Posterior vena cava (tissue), 2 donors: Measurements from ENCODE around the gene SATB2. TPM values are rescaled to one million over a fixed set of nuclear protein-coding genes. Genes with fewer than 3 reads are reported as not detected.
A peak's percentile ranks its signal among the peaks of the same experiment; 100 is the strongest.

Experiments
- DNase-seq: peaks from one replicate; pipeline ENCODE4 v3.0.0-alpha.2; 2020; ENCODE audit warnings: low spot score
- intact Hi-C, 2 donors: fragments of 100-400 bp; cut with DNase I; formaldehyde crosslinking; loops; one replicate each; pipeline versions ENCODE4 v1.14.1 to v1.14.2; 2022 to 2023
- total RNA-seq, 2 donors: library from RNA; stranded (reverse); fragmentation: NEBNext Ultra II Directional; extraction: Animal tissue kit (Norgen Biotek cat#: 25700); gene quantifications; one replicate each; pipeline ENCODE4 v1.2.1, GENCODE V29; 2021
- donor health status: DM: yes; HTN: yes; CAD: no.
- donor health status: DM: yes; HTN: yes; CAD: no.

SATB2 gene
- total RNA-seq, 2 donors from 2014 or later = 5.3 to 9.0 TPM

GRCh38 chr2:199456383-199457146 lies 1.2 kb downstream of the SATB2 start:
- peak; percentile 70 for DNase-seq
- intact Hi-C loops = no loop called here

GRCh38 chr2:199455545-199456382 lies 2.0 kb downstream of the SATB2 start:
- peak; percentile 79 for DNase-seq

GRCh38 chr2:199455210-199455544 lies 2.6 kb downstream of the SATB2 start:
- intact Hi-C loops = no loop called here
- no peak for DNase-seq

More at GRCh38 chr2:199455545-199456382, 2.0 kb downstream of the SATB2 start:
- intact Hi-C loops = no loop called here

- intact Hi-C loops = no loop called here
- no peak for DNase-seq
Observed at GRCh38 chr2:199452991-199453379, 4.8 kb downstream of the SATB2 start.

- intact Hi-C loops = no loop called here
- no peak for DNase-seq
Observed at GRCh38 chr2:199452260-199452990, 5.3 kb downstream of the SATB2 start.

GRCh38 chr2:199449956-199450355 lies 7.8 kb downstream of the SATB2 start:
- DNase-seq = no peak
- intact Hi-C loops = no loop called here

GRCh38 chr2:199449455-199449854 lies 8.3 kb downstream of the SATB2 start:
- intact Hi-C loops = no loop called here
- no peak for DNase-seq

GRCh38 chr2:199446996-199447576 lies 10.7 kb downstream of the SATB2 start:
- intact Hi-C loops = no loop called here
- DNase-seq = no peak

GRCh38 chr2:199444749-199445148 lies 13.0 kb downstream of the SATB2 start:
- DNase-seq = no peak
- intact Hi-C loops = no loop called here

GRCh38 chr2:199443589-199444130 lies 14.1 kb downstream of the SATB2 start:
- intact Hi-C loops = no loop called here
- DNase-seq = no peak

GRCh38 chr2:199442173-199442572 lies 15.6 kb downstream of the SATB2 start:
- intact Hi-C loops = no loop called here
- no peak for DNase-seq

- intact Hi-C loops = no loop called here
- DNase-seq = no peak
Observed at GRCh38 chr2:199441759-199442158, 16.0 kb downstream of the SATB2 start.

- DNase-seq = no peak
- intact Hi-C loops = no loop called here
Observed at GRCh38 chr2:199440118-199440517, 17.6 kb downstream of the SATB2 start.

GRCh38 chr2:199439542-199439941 lies 18.2 kb downstream of the SATB2 start:
- DNase-seq = no peak
- intact Hi-C loops = no loop called here

GRCh38 chr2:199439066-199439465 lies 18.7 kb downstream of the SATB2 start:
- no peak for DNase-seq
- intact Hi-C loops = no loop called here

GRCh38 chr2:199434555-199434954 lies 23.2 kb downstream of the SATB2 start:
- no peak for DNase-seq
- intact Hi-C loops = no loop called here

GRCh38 chr2:199433204-199433832 lies 24.4 kb downstream of the SATB2 start:
- intact Hi-C loops = no loop called here
- no peak for DNase-seq

- no peak for DNase-seq
- intact Hi-C loops = no loop called here
Observed at GRCh38 chr2:199431746-199432213, 26.0 kb downstream of the SATB2 start.

- no peak for DNase-seq
Observed at GRCh38 chr2:199430214-199430613, 27.5 kb downstream of the SATB2 start.

More at GRCh38 chr2:199430214-199430613, 27.5 kb downstream of the SATB2 start:
- intact Hi-C loops = no loop called here
